ENCODE data around the gene PODXL2.

GRCh38 chr3:127676921-127677351 is 48.0 kb downstream of the PODXL2 start:
- no peak for TF ChIP-seq CTCF (IDR thresholded peaks at IDR 0.05)
- no peak for TF ChIP-seq POLR2A (IDR thresholded peaks at IDR 0.05)

Measured in adrenal gland (tissue), 5 donors.